Measurements from ENCODE around the gene SLC8A1. TPM values are rescaled to one million over a fixed set of nuclear protein-coding genes. Genes with fewer than 3 reads are reported as not detected.

SLC8A1 gene
- total RNA-seq, 1 donor from 2014 or later, result 34.8 TPM

- H3K36me3 ChIP-seq (ENCODE audit: insufficient read depth, low read length), result no peaks in the 10 kb centered on the region
- H4K20me1 ChIP-seq (ENCODE audit: insufficient read depth, low read length), result no peaks in the 10 kb centered on the region
- no peaks in the 10 kb centered on the region for H3K9me3 Mint-ChIP-seq (ENCODE audit: unreplicated experiment)
- no peaks in the 10 kb centered on the region for H3K79me2 ChIP-seq (ENCODE audit: insufficient read depth, low read length)
- peaks cover 39% of the 10 kb centered on the region for H3K4me1 ChIP-seq (ENCODE audit: insufficient read depth, low read length)
- H3K9ac ChIP-seq (ENCODE audit: low read length), result peak overlapping the region; percentile 52
- H3K4me2 ChIP-seq (ENCODE audit: low read length), result peak overlapping the region; percentile 63
- H3K4me3 Mint-ChIP-seq (ENCODE audit: unreplicated experiment), result no peak overlapping the region
- H3K27ac ChIP-seq (ENCODE audit: low read depth, low read length), result peak overlapping the region; percentile 83
- H3K9me3 ChIP-seq (ENCODE audit: insufficient read depth, low read depth, low read length), result no peaks in the 10 kb centered on the region
- no peaks in the 10 kb centered on the region for H3K36me3 Mint-ChIP-seq (ENCODE audit: low read depth, unreplicated experiment)
- FAIRE-seq (peak; percentile 54), DNase-seq (ENCODE audit: low read depth) (peak; percentile 87)
- H3K27me3 Mint-ChIP-seq (ENCODE audit: low read depth, unreplicated experiment), result no peaks in the 10 kb centered on the region
- peaks cover 59% of the 10 kb centered on the region for H3K4me1 Mint-ChIP-seq (ENCODE audit: low read depth, unreplicated experiment)
- H2AFZ ChIP-seq (ENCODE audit: low read depth, low read length), result no peak overlapping the region
- H3K27me3 ChIP-seq (ENCODE audit: insufficient read depth, low read length), result no peaks in the 10 kb centered on the region
- TF ChIP-seq CTCF (IDR thresholded peaks at IDR 0.05; ENCODE audit: insufficient read depth, low read depth, low read length) (no peak), EZH2 (IDR thresholded peaks at IDR 0.05; ENCODE audit: insufficient read depth, low read length) (no peak)
- H3K27ac Mint-ChIP-seq (ENCODE audit: unreplicated experiment), result peak overlapping the region; percentile 98
- no peak overlapping the region for H3K4me3 ChIP-seq (ENCODE audit: insufficient read depth, low read depth, low read length)
Measured at GRCh38 chr2:40370007-40370395, 81.9 kb downstream of the SLC8A1 start.

- Histone ChIP-seq H4K20me1 (ENCODE audit: insufficient read depth, low read length) (no peaks in the 10 kb centered on the region), H3K4me3 (ENCODE audit: insufficient read depth, low read depth, low read length) (no peak overlapping the region), H3K4me1 (ENCODE audit: insufficient read depth, low read length) (peaks cover 43% of the 10 kb centered on the region), H3K4me2 (ENCODE audit: low read length) (peak overlapping the region; percentile 63), H3K9me3 (ENCODE audit: insufficient read depth, low read depth, low read length) (no peaks in the 10 kb centered on the region), H3K79me2 (ENCODE audit: insufficient read depth, low read length) (no peaks in the 10 kb centered on the region), H2AFZ (ENCODE audit: low read depth, low read length) (no peak overlapping the region), H3K27me3 (ENCODE audit: insufficient read depth, low read length) (no peaks in the 10 kb centered on the region), H3K27ac (ENCODE audit: low read depth, low read length) (peak overlapping the region; percentile 83), H3K36me3 (ENCODE audit: insufficient read depth, low read length) (no peaks in the 10 kb centered on the region), H3K9ac (ENCODE audit: low read length) (no peak overlapping the region)
- peak; percentile 50 for DNase-seq (ENCODE audit: low read depth)
- peak; percentile 68 for FAIRE-seq
- no peaks in the 10 kb centered on the region for H3K9me3 Mint-ChIP-seq (ENCODE audit: unreplicated experiment)
- H3K36me3 Mint-ChIP-seq (ENCODE audit: low read depth, unreplicated experiment), result no peaks in the 10 kb centered on the region
- H3K4me1 Mint-ChIP-seq (ENCODE audit: low read depth, unreplicated experiment), result peaks cover 64% of the 10 kb centered on the region
- H3K27me3 Mint-ChIP-seq (ENCODE audit: low read depth, unreplicated experiment), result no peaks in the 10 kb centered on the region
- peak overlapping the region; percentile 98 for H3K27ac Mint-ChIP-seq (ENCODE audit: unreplicated experiment)
- H3K4me3 Mint-ChIP-seq (ENCODE audit: unreplicated experiment), result no peak overlapping the region
- TF ChIP-seq CTCF (IDR thresholded peaks at IDR 0.05; ENCODE audit: insufficient read depth, low read depth, low read length) (no peak), EZH2 (IDR thresholded peaks at IDR 0.05; ENCODE audit: insufficient read depth, low read length) (no peak)
Measured at GRCh38 chr2:40369267-40370006, 82.5 kb downstream of the SLC8A1 start.

- TF ChIP-seq EZH2 (IDR thresholded peaks at IDR 0.05; ENCODE audit: insufficient read depth, low read length), result no peak
- no peak for TF ChIP-seq CTCF (IDR thresholded peaks at IDR 0.05; ENCODE audit: insufficient read depth, low read depth, low read length)
- no peak overlapping the region for H3K27ac Mint-ChIP-seq (ENCODE audit: unreplicated experiment)
- H3K4me1 Mint-ChIP-seq (ENCODE audit: low read depth, unreplicated experiment), result peaks cover 64% of the 10 kb centered on the region
Measured at GRCh38 chr2:40367652-40368051, 84.2 kb downstream of the SLC8A1 start.

More at GRCh38 chr2:40367652-40368051, 84.2 kb downstream of the SLC8A1 start:
- H3K4me3 Mint-ChIP-seq (ENCODE audit: unreplicated experiment), result no peak overlapping the region
- FAIRE-seq (peak; percentile 91), DNase-seq (ENCODE audit: low read depth) (peak; percentile 83)
- no peaks in the 10 kb centered on the region for H4K20me1 ChIP-seq (ENCODE audit: insufficient read depth, low read length)
- no peaks in the 10 kb centered on the region for H3K27me3 ChIP-seq (ENCODE audit: insufficient read depth, low read length)
- no peaks in the 10 kb centered on the region for H3K36me3 Mint-ChIP-seq (ENCODE audit: low read depth, unreplicated experiment)
- H3K9me3 ChIP-seq (ENCODE audit: insufficient read depth, low read depth, low read length), result no peaks in the 10 kb centered on the region
- peak overlapping the region; percentile 23 for H2AFZ ChIP-seq (ENCODE audit: low read depth, low read length)
- H3K27ac ChIP-seq (ENCODE audit: low read depth, low read length), result peak overlapping the region; percentile 56
- no peaks in the 10 kb centered on the region for H3K36me3 ChIP-seq (ENCODE audit: insufficient read depth, low read length)
- no peaks in the 10 kb centered on the region for H3K27me3 Mint-ChIP-seq (ENCODE audit: low read depth, unreplicated experiment)
- no peak overlapping the region for H3K4me3 ChIP-seq (ENCODE audit: insufficient read depth, low read depth, low read length)
- H3K9me3 Mint-ChIP-seq (ENCODE audit: unreplicated experiment), result no peaks in the 10 kb centered on the region
- H3K4me2 ChIP-seq (ENCODE audit: low read length), result peak overlapping the region; percentile 16
- H3K4me1 ChIP-seq (ENCODE audit: insufficient read depth, low read length), result peaks cover 55% of the 10 kb centered on the region
- H3K9ac ChIP-seq (ENCODE audit: low read length), result peak overlapping the region; percentile 17
- H3K79me2 ChIP-seq (ENCODE audit: insufficient read depth, low read length), result no peaks in the 10 kb centered on the region

All from astrocyte (in vitro differentiated cells and primary cell).